Measurements from ENCODE around the gene ADAMTS4. TPM values are rescaled to one million over a fixed set of nuclear protein-coding genes. Genes with fewer than 3 reads are reported as not detected.

The ADAMTS4 gene
- 1 to 10 TPM in 1 of 2 donors, under 1 TPM in 1; 0.82 to 1.1 TPM for polyA plus RNA-seq

- 28 to 54% methylated on average over 11 of the region's 11 CpGs for WGBS, 2 donors
- Histone ChIP-seq H3K4me3 (ENCODE audit: low read depth in 1 of 2, low read length in 2 of 2) (peak within 1 kb of the TSS; percentile 9 to 30), H3K27me3 (ENCODE audit: control insufficient read depth in 1 of 2, insufficient read depth in 2 of 2, low read length in 2 of 2) (no peaks in the 10 kb centered on the region), H3K9me3 (ENCODE audit: control insufficient read depth in 2 of 2, insufficient read depth in 1 of 2, low read depth in 1 of 2, low read length in 1 of 2) (no peaks in the 10 kb centered on the region), H3K36me3 (ENCODE audit: control insufficient read depth in 2 of 2, insufficient read depth in 2 of 2, low read length in 1 of 2) (peaks cover 0 to 4% of the 10 kb centered on the region in 2 donors), H3K27ac (ENCODE audit: low read depth in 2 of 2, low read length in 1 of 2) (peak within 1 kb of the TSS; percentile 92 to 100), H3K4me1 (ENCODE audit: control insufficient read depth in 2 of 2, insufficient read depth in 2 of 2, low read length in 1 of 2) (peaks cover 2 to 31% of the 10 kb centered on the region in 2 donors)
Observed at GRCh38 chr1:161198897-161199431, at the start of gene ADAMTS4. ADAMTS4 (minus strand) TSS chr1:161199054; CDS start chr1:161198627, 427 bp downstream.

- Histone ChIP-seq H3K4me3 (ENCODE audit: low read depth in 1 of 2, low read length in 2 of 2) (no peak overlapping the region), H3K27me3 (ENCODE audit: control insufficient read depth in 1 of 2, insufficient read depth in 2 of 2, low read length in 2 of 2) (no peaks in the 10 kb centered on the region), H3K27ac (ENCODE audit: low read depth in 2 of 2, low read length in 1 of 2) (peak overlapping the region in 1 of 2 donors; percentile 28), H3K4me1 (ENCODE audit: control insufficient read depth in 2 of 2, insufficient read depth in 2 of 2, low read length in 1 of 2) (no peaks in the 10 kb centered on the region), H3K9me3 (ENCODE audit: control insufficient read depth in 2 of 2, insufficient read depth in 1 of 2, low read depth in 1 of 2, low read length in 1 of 2) (no peaks in the 10 kb centered on the region), H3K36me3 (ENCODE audit: control insufficient read depth in 2 of 2, insufficient read depth in 2 of 2, low read length in 1 of 2) (no peaks in the 10 kb centered on the region)
- 51% methylated on average over 4 of the region's 4 CpGs for WGBS, 2 donors
Observed at GRCh38 chr1:161244888-161245287, 46.0 kb upstream of the ADAMTS4 start.

GRCh38 chr1:161242313-161242712 lies 43.5 kb upstream of the ADAMTS4 start:
- no peaks in the 10 kb centered on the region for H3K4me1 ChIP-seq (ENCODE audit: control insufficient read depth in 2 of 2, insufficient read depth in 2 of 2, low read length in 1 of 2)
- 72 to 74% methylated on average over 2 of the region's 2 CpGs for WGBS, 2 donors
- H3K9me3 ChIP-seq (ENCODE audit: control insufficient read depth in 2 of 2, insufficient read depth in 1 of 2, low read depth in 1 of 2, low read length in 1 of 2), result no peaks in the 10 kb centered on the region
- H3K27ac ChIP-seq (ENCODE audit: low read depth in 2 of 2, low read length in 1 of 2), result no peak overlapping the region
- H3K36me3 ChIP-seq (ENCODE audit: control insufficient read depth in 2 of 2, insufficient read depth in 2 of 2, low read length in 1 of 2), result no peaks in the 10 kb centered on the region
- no peaks in the 10 kb centered on the region for H3K27me3 ChIP-seq (ENCODE audit: control insufficient read depth in 1 of 2, insufficient read depth in 2 of 2, low read length in 2 of 2)
- no peak overlapping the region for H3K4me3 ChIP-seq (ENCODE audit: low read depth in 1 of 2, low read length in 2 of 2)

- Histone ChIP-seq H3K27ac (ENCODE audit: low read depth in 2 of 2, low read length in 1 of 2) (no peak overlapping the region), H3K27me3 (ENCODE audit: control insufficient read depth in 1 of 2, insufficient read depth in 2 of 2, low read length in 2 of 2) (no peaks in the 10 kb centered on the region), H3K36me3 (ENCODE audit: control insufficient read depth in 2 of 2, insufficient read depth in 2 of 2, low read length in 1 of 2) (no peaks in the 10 kb centered on the region), H3K9me3 (ENCODE audit: control insufficient read depth in 2 of 2, insufficient read depth in 1 of 2, low read depth in 1 of 2, low read length in 1 of 2) (no peaks in the 10 kb centered on the region), H3K4me3 (ENCODE audit: low read depth in 1 of 2, low read length in 2 of 2) (no peak overlapping the region), H3K4me1 (ENCODE audit: control insufficient read depth in 2 of 2, insufficient read depth in 2 of 2, low read length in 1 of 2) (no peaks in the 10 kb centered on the region)
- 79 to 85% methylated on average over 3 of the region's 3 CpGs for WGBS, 2 donors
Observed at GRCh38 chr1:161241682-161242081, 42.8 kb upstream of the ADAMTS4 start.

- Histone ChIP-seq H3K27me3 (ENCODE audit: control insufficient read depth in 1 of 2, insufficient read depth in 2 of 2, low read length in 2 of 2) (no peaks in the 10 kb centered on the region), H3K36me3 (ENCODE audit: control insufficient read depth in 2 of 2, insufficient read depth in 2 of 2, low read length in 1 of 2) (no peaks in the 10 kb centered on the region), H3K4me1 (ENCODE audit: control insufficient read depth in 2 of 2, insufficient read depth in 2 of 2, low read length in 1 of 2) (no peaks in the 10 kb centered on the region), H3K27ac (ENCODE audit: low read depth in 2 of 2, low read length in 1 of 2) (no peak within 1 kb of the TSS), H3K9me3 (ENCODE audit: control insufficient read depth in 2 of 2, insufficient read depth in 1 of 2, low read depth in 1 of 2, low read length in 1 of 2) (no peaks in the 10 kb centered on the region), H3K4me3 (ENCODE audit: low read depth in 1 of 2, low read length in 2 of 2) (no peak within 1 kb of the TSS)
- WGBS, 2 donors, result 61 to 63% methylated on average over 4 of the region's 4 CpGs
Observed at GRCh38 chr1:161238039-161238473, 39.2 kb upstream of the ADAMTS4 start, which contains the start of gene NR1I3. NR1I3 (minus strand) TSS chr1:161238203; CDS start chr1:161236565, 1,638 bp downstream.

- H3K36me3 ChIP-seq (ENCODE audit: control insufficient read depth in 2 of 2, insufficient read depth in 2 of 2, low read length in 1 of 2), result no peaks in the 10 kb centered on the region
- H3K4me3 ChIP-seq (ENCODE audit: low read depth in 1 of 2, low read length in 2 of 2), result no peak overlapping the region
- no peaks in the 10 kb centered on the region for H3K4me1 ChIP-seq (ENCODE audit: control insufficient read depth in 2 of 2, insufficient read depth in 2 of 2, low read length in 1 of 2)
- 74 to 85% methylated on average over 5 of the region's 5 CpGs for WGBS, 2 donors
- no peak overlapping the region for H3K27ac ChIP-seq (ENCODE audit: low read depth in 2 of 2, low read length in 1 of 2)
- no peaks in the 10 kb centered on the region for H3K9me3 ChIP-seq (ENCODE audit: control insufficient read depth in 2 of 2, insufficient read depth in 1 of 2, low read depth in 1 of 2, low read length in 1 of 2)
- H3K27me3 ChIP-seq (ENCODE audit: control insufficient read depth in 1 of 2, insufficient read depth in 2 of 2, low read length in 2 of 2), result no peaks in the 10 kb centered on the region
Observed at GRCh38 chr1:161235957-161236775, 37.3 kb upstream of the ADAMTS4 start.

- H3K27ac ChIP-seq (ENCODE audit: low read depth in 2 of 2, low read length in 1 of 2), result no peak overlapping the region
- peaks cover 0 to 17% of the 10 kb centered on the region in 2 donors for H3K36me3 ChIP-seq (ENCODE audit: control insufficient read depth in 2 of 2, insufficient read depth in 2 of 2, low read length in 1 of 2)
- peaks cover 0 to 2% of the 10 kb centered on the region in 2 donors for H3K4me1 ChIP-seq (ENCODE audit: control insufficient read depth in 2 of 2, insufficient read depth in 2 of 2, low read length in 1 of 2)
- 86 to 88% methylated on average over 9 of the region's 9 CpGs for WGBS, 2 donors
- no peaks in the 10 kb centered on the region for H3K27me3 ChIP-seq (ENCODE audit: control insufficient read depth in 1 of 2, insufficient read depth in 2 of 2, low read length in 2 of 2)
- no peaks in the 10 kb centered on the region for H3K9me3 ChIP-seq (ENCODE audit: control insufficient read depth in 2 of 2, insufficient read depth in 1 of 2, low read depth in 1 of 2, low read length in 1 of 2)
- H3K4me3 ChIP-seq (ENCODE audit: low read depth in 1 of 2, low read length in 2 of 2), result no peak overlapping the region
Observed at GRCh38 chr1:161233102-161233501, 34.2 kb upstream of the ADAMTS4 start.

GRCh38 chr1:161230762-161231161 lies 31.9 kb upstream of the ADAMTS4 start:
- peaks cover 0 to 19% of the 10 kb centered on the region in 2 donors for H3K36me3 ChIP-seq (ENCODE audit: control insufficient read depth in 2 of 2, insufficient read depth in 2 of 2, low read length in 1 of 2)
- 95% methylated on average over 7 of the region's 7 CpGs for WGBS, 2 donors
- H3K4me3 ChIP-seq (ENCODE audit: low read depth in 1 of 2, low read length in 2 of 2), result no peak overlapping the region
- H3K27me3 ChIP-seq (ENCODE audit: control insufficient read depth in 1 of 2, insufficient read depth in 2 of 2, low read length in 2 of 2), result no peaks in the 10 kb centered on the region
- H3K27ac ChIP-seq (ENCODE audit: low read depth in 2 of 2, low read length in 1 of 2), result no peak overlapping the region
- H3K4me1 ChIP-seq (ENCODE audit: control insufficient read depth in 2 of 2, insufficient read depth in 2 of 2, low read length in 1 of 2), result peaks cover 2 to 8% of the 10 kb centered on the region in 2 donors
- no peaks in the 10 kb centered on the region for H3K9me3 ChIP-seq (ENCODE audit: control insufficient read depth in 2 of 2, insufficient read depth in 1 of 2, low read depth in 1 of 2, low read length in 1 of 2)

- Histone ChIP-seq H3K36me3 (ENCODE audit: control insufficient read depth in 2 of 2, insufficient read depth in 2 of 2, low read length in 1 of 2) (peaks cover 0 to 19% of the 10 kb centered on the region in 2 donors), H3K4me1 (ENCODE audit: control insufficient read depth in 2 of 2, insufficient read depth in 2 of 2, low read length in 1 of 2) (peaks cover 2 to 8% of the 10 kb centered on the region in 2 donors), H3K27ac (ENCODE audit: low read depth in 2 of 2, low read length in 1 of 2) (no peak overlapping the region), H3K27me3 (ENCODE audit: control insufficient read depth in 1 of 2, insufficient read depth in 2 of 2, low read length in 2 of 2) (no peaks in the 10 kb centered on the region), H3K9me3 (ENCODE audit: control insufficient read depth in 2 of 2, insufficient read depth in 1 of 2, low read depth in 1 of 2, low read length in 1 of 2) (no peaks in the 10 kb centered on the region), H3K4me3 (ENCODE audit: low read depth in 1 of 2, low read length in 2 of 2) (no peak overlapping the region)
- WGBS, 2 donors, result 63 to 64% methylated on average over 3 of the region's 3 CpGs
Observed at GRCh38 chr1:161229896-161230295, 31.0 kb upstream of the ADAMTS4 start.
